SK-N-MC (cell line): ENCODE data around the gene LIMS2.

ENCODE experiments used
- DNase-seq: peaks from one replicate; pipeline ENCODE4 v3.0.0-alpha.2; 2011; ENCODE audit warnings: low read depth, low spot score
- H3K27ac ChIP-seq: fragments of 200-600 bp; sonication (generic); 2 replicates; pipeline ENCODE4 v1.5.1; 2016; ENCODE audit warnings: mixed run types
- H3K36me3 ChIP-seq: fragments of 200-600 bp; sonication (generic); 2 replicates; pipeline ENCODE4 v1.6.1; 2017; ENCODE audit warnings: antibody characterized with exemption, low read length, mixed read lengths; ENCODE audit not compliant: insufficient read depth
- H3K4me3 ChIP-seq: fragments of 200-600 bp; sonication (generic); 2 replicates; pipeline ENCODE4 v1.5.1; 2016
- H3K9ac ChIP-seq: fragments of 200-600 bp; sonication (generic); 2 replicates; pipeline ENCODE4 v1.8.0; 2017; ENCODE audit warnings: mixed run types, mixed read lengths; ENCODE audit not compliant: insufficient read length
- H3K9me3 ChIP-seq: fragments of 200-600 bp; sonication (generic); 2 replicates; pipeline ENCODE4 v1.6.1; 2017; ENCODE audit warnings: low read depth, mild to moderate bottlenecking, antibody characterized with exemption, low read length, moderate library complexity, mixed read lengths
- EZH2 ChIP-seq: fragments of 200-600 bp; sonication (generic); IDR thresholded peaks from one replicate; pipeline ENCODE4 v1.6.1; 2017; ENCODE audit warnings: antibody characterized with exemption
- FOXP2 ChIP-seq: optimal IDR thresholded peaks from 2 replicates; pipeline ENCODE3; 2011; ENCODE audit warnings: mild to moderate bottlenecking, moderate library complexity; ENCODE audit not compliant: insufficient read depth; ENCODE audit errors: extremely low read length, control extremely low read depth
- POLR2AphosphoS5 ChIP-seq: IDR thresholded peaks from 2 replicates; pipeline ENCODE4 v1.6.1; 2012; ENCODE audit warnings: mild to moderate bottlenecking, low read depth, low read length, borderline replicate concordance

LIMS2 gene

DNA sequence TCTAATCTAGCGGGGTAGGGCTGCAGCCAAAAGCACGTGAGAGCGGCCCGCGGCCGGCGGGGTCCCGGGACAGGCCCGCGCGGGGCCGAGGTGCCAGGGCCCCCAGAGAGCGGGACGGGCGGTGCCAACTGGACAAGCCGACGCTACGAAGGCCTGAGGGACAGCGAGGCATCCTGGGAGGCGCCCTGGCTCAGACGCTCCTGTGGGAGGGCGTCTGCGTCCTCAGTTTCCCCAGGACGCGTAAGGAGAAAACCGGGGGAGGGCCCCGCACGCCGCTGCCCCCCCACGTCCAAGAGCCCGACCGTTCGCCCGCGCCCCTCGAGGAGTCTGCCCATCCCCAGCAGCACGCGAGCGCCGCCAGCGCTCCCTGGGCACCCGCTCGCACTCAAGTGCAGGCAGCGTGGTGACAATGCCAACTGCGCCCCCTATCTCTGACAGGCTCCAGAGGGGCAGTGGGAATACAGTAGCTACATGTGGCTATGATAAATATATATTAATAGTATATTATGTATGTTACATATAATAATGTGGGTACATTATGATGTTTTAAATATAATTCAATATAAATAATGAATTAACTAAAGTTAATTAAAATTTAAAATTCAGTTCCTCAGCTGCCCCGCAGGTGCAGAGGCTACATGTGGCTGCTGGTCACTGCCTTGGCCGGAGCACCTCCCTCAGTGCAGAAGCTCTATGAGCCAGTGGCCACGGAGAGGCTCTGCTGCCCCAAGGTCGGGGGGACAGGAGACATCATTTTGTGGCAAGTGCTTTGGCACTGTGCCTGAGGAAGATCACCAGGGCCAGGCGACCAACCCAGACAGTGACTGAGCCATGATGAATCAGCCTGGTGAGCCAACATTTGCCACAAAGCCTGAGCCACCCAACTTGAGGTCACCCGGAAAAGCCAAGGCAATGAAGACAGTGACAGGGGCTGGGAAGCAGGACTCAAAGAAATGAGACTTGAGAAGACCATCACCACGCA, 20.5 kb upstream of the LIMS2 start:
- no peak overlapping the region for H3K9ac ChIP-seq
- no peak for DNase-seq
- no peaks in the 10 kb centered on the region for H3K36me3 ChIP-seq
- H3K9me3 ChIP-seq = no peaks in the 10 kb centered on the region
- H3K4me3 ChIP-seq = no peak overlapping the region
- no peak overlapping the region for H3K27ac ChIP-seq
- TF ChIP-seq EZH2 (no peak), POLR2AphosphoS5 (no peak), FOXP2 (no peak)

DNA sequence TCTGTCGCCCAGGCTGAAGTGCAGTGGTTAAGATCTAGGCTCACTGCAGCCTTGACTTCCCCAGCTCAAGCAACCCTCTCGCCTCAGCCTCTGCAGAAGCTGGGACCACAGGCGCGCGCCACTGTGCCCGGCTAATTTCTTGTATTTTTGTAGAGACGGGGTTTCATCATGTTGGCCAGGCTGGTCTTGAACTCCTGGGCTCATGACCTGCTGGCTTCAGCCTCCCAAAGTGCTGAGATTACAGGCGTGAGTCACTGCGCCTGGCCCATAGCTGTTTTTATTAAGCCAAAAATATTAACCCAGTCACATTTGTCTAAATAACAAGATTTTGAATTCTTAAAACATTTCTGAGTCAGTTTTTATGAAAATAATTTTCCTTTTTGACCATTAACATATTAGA, 19.7 kb upstream of the LIMS2 start:
- DNase-seq = no peak
- no peak overlapping the region for H3K9ac ChIP-seq
- H3K9me3 ChIP-seq = no peaks in the 10 kb centered on the region
- no peak overlapping the region for H3K4me3 ChIP-seq
- TF ChIP-seq EZH2 (no peak), POLR2AphosphoS5 (no peak), FOXP2 (no peak)
- H3K36me3 ChIP-seq = no peaks in the 10 kb centered on the region
- no peak overlapping the region for H3K27ac ChIP-seq

DNA sequence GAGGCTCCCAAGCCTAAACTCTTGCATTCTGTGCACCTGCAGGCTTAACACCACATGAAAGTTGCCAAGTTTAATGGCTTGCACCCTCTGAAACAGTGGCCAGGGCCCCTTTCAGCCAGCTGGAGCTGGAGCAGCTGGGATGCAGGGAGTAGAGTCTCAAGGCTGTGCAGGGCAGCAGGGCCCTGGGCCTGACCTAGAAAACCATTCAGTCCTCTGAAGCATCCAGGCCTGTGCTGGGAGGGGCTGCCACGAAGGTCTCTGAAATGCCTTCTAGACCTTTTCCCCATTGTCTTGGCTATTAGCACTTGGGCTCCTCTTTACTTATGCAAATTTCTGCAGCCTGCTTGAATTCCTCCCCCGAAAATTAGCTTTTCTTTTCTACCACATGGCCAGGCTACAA, 15.4 kb upstream of the LIMS2 start:
- Histone ChIP-seq H3K9ac (no peak overlapping the region), H3K27ac (no peak overlapping the region), H3K4me3 (no peak overlapping the region), H3K9me3 (peaks cover 11% of the 10 kb centered on the region; the same call in 1 of the 2 replicates), H3K36me3 (no peaks in the 10 kb centered on the region)
- no peak for DNase-seq
- no peak for TF ChIP-seq FOXP2

- H3K9ac ChIP-seq = no peak overlapping the region
- peaks cover 11% of the 10 kb centered on the region; the same call in 1 of the 2 replicates for H3K9me3 ChIP-seq
- H3K36me3 ChIP-seq = no peaks in the 10 kb centered on the region
- H3K27ac ChIP-seq = no peak overlapping the region
- DNase-seq = no peak
- H3K4me3 ChIP-seq = no peak overlapping the region
- no peak for TF ChIP-seq FOXP2
These were observed 13.1 kb upstream of the LIMS2 start for GRCh38 chr2:127688405-127688804.

DNA sequence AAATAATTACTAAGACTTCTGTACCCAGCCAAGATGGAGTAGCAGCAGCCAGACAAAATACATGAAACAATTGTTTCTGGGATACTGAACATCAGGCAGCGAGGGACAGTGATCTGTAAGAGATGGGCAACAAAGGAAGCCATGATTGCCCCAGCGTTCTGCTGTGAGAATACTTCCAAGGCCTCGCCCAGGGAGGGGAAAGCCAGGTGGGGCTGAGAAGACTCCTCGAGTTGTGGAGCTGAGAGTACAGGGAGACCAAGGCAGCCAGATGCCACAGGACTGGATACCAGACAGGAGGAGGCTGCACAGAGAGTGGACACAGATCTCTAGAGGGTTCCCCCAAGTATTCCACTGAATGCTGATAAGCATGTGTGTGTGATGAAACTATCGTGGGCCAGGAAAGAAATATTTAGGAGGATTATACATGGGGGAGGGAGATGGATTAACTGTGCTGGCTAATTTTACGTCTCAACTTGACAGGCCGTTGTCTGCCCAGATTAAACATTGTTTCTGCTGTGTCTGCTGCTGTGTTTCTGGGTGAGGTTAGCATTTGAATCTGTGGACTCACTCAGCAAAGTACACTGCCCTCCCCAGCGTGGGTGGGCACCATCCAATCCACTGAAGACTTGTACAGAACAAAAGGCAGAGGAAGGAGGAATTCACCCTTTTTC, 10.2 kb upstream of the LIMS2 start:
- H3K4me3 ChIP-seq = no peak overlapping the region
- no peak for DNase-seq
- no peak overlapping the region for H3K27ac ChIP-seq
- no peaks in the 10 kb centered on the region for H3K36me3 ChIP-seq
- no peak overlapping the region for H3K9ac ChIP-seq
- TF ChIP-seq POLR2AphosphoS5 = no peak
- TF ChIP-seq EZH2 = no peak
- TF ChIP-seq FOXP2 = no peak
- H3K9me3 ChIP-seq = peaks cover 11% of the 10 kb centered on the region; the same call in 1 of the 2 replicates

- H3K4me3 ChIP-seq = no peak overlapping the region
- no peak for TF ChIP-seq POLR2AphosphoS5
- TF ChIP-seq EZH2 = no peak
- no peak for TF ChIP-seq FOXP2
- H3K9ac ChIP-seq = no peak overlapping the region
- no peak for DNase-seq
- no peak overlapping the region for H3K27ac ChIP-seq
- peaks cover 8% of the 10 kb centered on the region; the same call in 1 of the 2 replicates for H3K9me3 ChIP-seq
- H3K36me3 ChIP-seq = no peaks in the 10 kb centered on the region
These were observed 8.4 kb upstream of the LIMS2 start for GRCh38 chr2:127683757-127684156.

DNA sequence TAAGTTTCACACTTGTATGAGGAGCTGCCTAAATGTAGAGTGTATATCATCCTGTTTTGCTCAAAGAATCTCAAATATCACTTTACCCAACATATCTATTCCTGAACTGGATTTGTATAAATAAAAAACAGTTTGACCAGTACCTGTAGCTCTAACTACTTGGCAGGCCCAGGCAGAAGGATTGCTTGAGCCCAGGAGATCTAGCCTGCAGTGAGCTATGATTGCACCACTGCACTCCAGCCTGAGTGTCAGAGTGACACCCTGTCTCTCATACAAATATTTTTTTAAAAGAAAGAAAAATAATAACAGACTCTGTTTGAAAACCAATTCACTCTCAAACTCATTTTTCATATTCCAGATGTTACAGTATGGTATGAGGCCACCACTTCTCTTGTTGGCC, 7.7 kb upstream of the LIMS2 start:
- Histone ChIP-seq H3K27ac (no peak overlapping the region), H3K36me3 (no peaks in the 10 kb centered on the region)
- TF ChIP-seq FOXP2 = no peak
- TF ChIP-seq POLR2AphosphoS5 = no peak
- TF ChIP-seq EZH2 = no peak

GRCh38 chr2:127681976-127682857, 6.9 kb upstream of the LIMS2 start:
- no peak overlapping the region for H3K9ac ChIP-seq
- TF ChIP-seq EZH2 (no peak), POLR2AphosphoS5 (no peak)
- H3K9me3 ChIP-seq = no peaks in the 10 kb centered on the region
- H3K4me3 ChIP-seq = no peak overlapping the region
- no peak for DNase-seq
- H3K36me3 ChIP-seq = no peaks in the 10 kb centered on the region
- H3K27ac ChIP-seq = peak overlapping the region; percentile 10; the same call in 1 of the 2 replicates

More for the DNA sequence above, 7.7 kb upstream of the LIMS2 start:
- Histone ChIP-seq H3K9ac (no peak overlapping the region), H3K9me3 (peaks cover 3% of the 10 kb centered on the region; the same call in 1 of the 2 replicates), H3K4me3 (no peak overlapping the region)
- no peak for DNase-seq
